Measurements from ENCODE around the gene ZNF74.

- TF ChIP-seq, protein P1, sequence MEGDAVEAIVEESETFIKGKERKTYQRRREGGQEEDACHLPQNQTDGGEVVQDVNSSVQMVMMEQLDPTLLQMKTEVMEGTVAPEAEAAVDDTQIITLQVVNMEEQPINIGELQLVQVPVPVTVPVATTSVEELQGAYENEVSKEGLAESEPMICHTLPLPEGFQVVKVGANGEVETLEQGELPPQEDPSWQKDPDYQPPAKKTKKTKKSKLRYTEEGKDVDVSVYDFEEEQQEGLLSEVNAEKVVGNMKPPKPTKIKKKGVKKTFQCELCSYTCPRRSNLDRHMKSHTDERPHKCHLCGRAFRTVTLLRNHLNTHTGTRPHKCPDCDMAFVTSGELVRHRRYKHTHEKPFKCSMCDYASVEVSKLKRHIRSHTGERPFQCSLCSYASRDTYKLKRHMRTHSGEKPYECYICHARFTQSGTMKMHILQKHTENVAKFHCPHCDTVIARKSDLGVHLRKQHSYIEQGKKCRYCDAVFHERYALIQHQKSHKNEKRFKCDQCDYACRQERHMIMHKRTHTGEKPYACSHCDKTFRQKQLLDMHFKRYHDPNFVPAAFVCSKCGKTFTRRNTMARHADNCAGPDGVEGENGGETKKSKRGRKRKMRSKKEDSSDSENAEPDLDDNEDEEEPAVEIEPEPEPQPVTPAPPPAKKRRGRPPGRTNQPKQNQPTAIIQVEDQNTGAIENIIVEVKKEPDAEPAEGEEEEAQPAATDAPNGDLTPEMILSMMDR (IDR thresholded peaks at IDR 0.05) = no peak
- TF ChIP-seq EP300 (IDR thresholded peaks at IDR 0.05) (no peak), POLR2AphosphoS5 (IDR thresholded peaks at IDR 0.05) (no peak)
Measured at GRCh38 chr22:20408891-20409290, 14.9 kb downstream of the ZNF74 start.

All from suprapubic skin (tissue), 4 donors.